ENCODE data around the gene CDK16.

Gene CDK16

GRCh38 chrX:47185241-47185640 is 33.2 kb upstream of the CDK16 start:
- in situ Hi-C loops (cut with MboI; ENCODE audit: low sequenced_read_pairs) = no loop called here

- in situ Hi-C loops (cut with MboI; ENCODE audit: low sequenced_read_pairs) = no loop called here
Measured at GRCh38 chrX:47186096-47186740, 32.3 kb upstream of the CDK16 start.

GRCh38 chrX:47187106-47187677 is 31.3 kb upstream of the CDK16 start:
- in situ Hi-C loops (cut with MboI; ENCODE audit: low sequenced_read_pairs) = no loop called here

- in situ Hi-C loops (cut with MboI; ENCODE audit: low sequenced_read_pairs) = no loop called here
Measured at GRCh38 chrX:47189906-47190305, 28.6 kb upstream of the CDK16 start.

GRCh38 chrX:47190445-47191269 is 27.8 kb upstream of the CDK16 start:
- in situ Hi-C loops (cut with MboI; ENCODE audit: low sequenced_read_pairs) = no loop called here

- in situ Hi-C loops (cut with MboI; ENCODE audit: low sequenced_read_pairs) = no loop called here
Measured at GRCh38 chrX:47191331-47191730, 27.1 kb upstream of the CDK16 start.

GRCh38 chrX:47191806-47192401 is 26.6 kb upstream of the CDK16 start:
- in situ Hi-C loops (cut with MboI; ENCODE audit: low sequenced_read_pairs) = no loop called here

- in situ Hi-C loops (cut with MboI; ENCODE audit: low sequenced_read_pairs) = no loop called here
Measured at GRCh38 chrX:47193475-47194193, 24.8 kb upstream of the CDK16 start, which contains the start of gene UBA1. Gene UBA1 (plus strand): TSS chrX:47193829. CDS start chrX:47198803, 4,974 bp downstream.

- in situ Hi-C loops (cut with MboI; ENCODE audit: low sequenced_read_pairs) = no loop called here
Measured at GRCh38 chrX:47194194-47194787, 24.2 kb upstream of the CDK16 start.

GRCh38 chrX:47196098-47196497 is 22.4 kb upstream of the CDK16 start:
- in situ Hi-C loops (cut with MboI; ENCODE audit: low sequenced_read_pairs) = no loop called here

- in situ Hi-C loops (cut with MboI; ENCODE audit: low sequenced_read_pairs) = no loop called here
Measured at GRCh38 chrX:47197526-47197925, 21.0 kb upstream of the CDK16 start.

GRCh38 chrX:47198026-47198686 is 20.3 kb upstream of the CDK16 start:
- in situ Hi-C loops (cut with MboI; ENCODE audit: low sequenced_read_pairs) = no loop called here

- in situ Hi-C loops (cut with MboI; ENCODE audit: low sequenced_read_pairs) = no loop called here
Measured at GRCh38 chrX:47198687-47199080, 19.8 kb upstream of the CDK16 start.

- in situ Hi-C loops (cut with MboI; ENCODE audit: low sequenced_read_pairs) = no loop called here
Measured at GRCh38 chrX:47199286-47199685, 19.2 kb upstream of the CDK16 start.

- in situ Hi-C loops (cut with MboI; ENCODE audit: low sequenced_read_pairs) = loop anchor here (25.0 kb wide), 1 partner anchor 312 kb away; no protein-coding TSS in a partner anchor
Measured at GRCh38 chrX:47200385-47201150, 17.9 kb upstream of the CDK16 start.

- in situ Hi-C loops (cut with MboI; ENCODE audit: low sequenced_read_pairs) = loop anchor here (25.0 kb wide), 1 partner anchor 311 kb away; no protein-coding TSS in a partner anchor
Measured at GRCh38 chrX:47201345-47201944, 17.0 kb upstream of the CDK16 start.

- in situ Hi-C loops (cut with MboI; ENCODE audit: low sequenced_read_pairs) = loop anchor here (25.0 kb wide), 1 partner anchor 310 kb away; no protein-coding TSS in a partner anchor
Measured at GRCh38 chrX:47202316-47202715, 16.2 kb upstream of the CDK16 start.

- in situ Hi-C loops (cut with MboI; ENCODE audit: low sequenced_read_pairs) = loop anchor here (25.0 kb wide), 1 partner anchor 309 kb away; no protein-coding TSS in a partner anchor
Measured at GRCh38 chrX:47202877-47203276, 15.6 kb upstream of the CDK16 start.
